ENCODE measurements around the gene TSEN2. TPM values are rescaled to one million over a fixed set of nuclear protein-coding genes. Genes with fewer than 3 reads are reported as not detected.
A peak's percentile ranks its signal among the peaks of the same experiment; 100 is the strongest.

The TSEN2 gene
- total and polyA plus RNA-seq, 2 of the 13 experiments (the other 11 are each of a cell fraction or from before 2014, with no cell fraction given), result 11.0 to 17.3 TPM

- no peak for TF ChIP-seq ZNF367 (CRISPR knock-in tag; IDR thresholded peaks at IDR 0.05; ENCODE audit: borderline replicate concordance)
- no peak; the same call in 1 of the 2 replicates for TF ChIP-seq RFXAP (CRISPR knock-in tag; IDR thresholded peaks at IDR 0.05; ENCODE audit: borderline replicate concordance)
- TF ChIP-seq ZBTB3 (CRISPR knock-in tag; IDR thresholded peaks at IDR 0.05; ENCODE audit: borderline replicate concordance, low read depth), result no peak
- no peak for TF ChIP-seq TEF (CRISPR knock-in tag; IDR thresholded peaks at IDR 0.05)
- no peak for TF ChIP-seq NFYB (CRISPR knock-in tag; IDR thresholded peaks at IDR 0.05)
- TF ChIP-seq KLF15 (CRISPR knock-in tag; IDR thresholded peaks at IDR 0.05; ENCODE audit: borderline replicate concordance), result no peak
- TF ChIP-seq POGK (CRISPR knock-in tag; conservative IDR thresholded peaks at IDR 0.05), result 0 out of 2 replicates have a peak, but pooled peaks have one; percentile 44
- TF ChIP-seq ZNF331 (CRISPR knock-in tag; IDR thresholded peaks at IDR 0.05), result no peak
- TF ChIP-seq MLLT10 (CRISPR knock-in tag; IDR thresholded peaks at IDR 0.05), result no peak
- no peak for TF ChIP-seq TFDP1 (CRISPR knock-in tag; IDR thresholded peaks at IDR 0.05; ENCODE audit: borderline replicate concordance)
- TF ChIP-seq SNAPC5 (CRISPR knock-in tag; IDR thresholded peaks at IDR 0.05; ENCODE audit: borderline replicate concordance), result no peak
- TF ChIP-seq ZNF850 (CRISPR knock-in tag; conservative IDR thresholded peaks at IDR 0.05), result no peak
- 0 out of 2 replicates have a peak, but pooled peaks have one; percentile 14 for TF ChIP-seq ZFP37 (CRISPR knock-in tag; IDR thresholded peaks at IDR 0.05; ENCODE audit: borderline replicate concordance)
- TF ChIP-seq MAX (IDR thresholded peaks at IDR 0.05), result peak; percentile 23; the same call in 1 of the 2 replicates
- TF ChIP-seq SAFB2 (CRISPR knock-in tag; IDR thresholded peaks at IDR 0.05; ENCODE audit: borderline replicate concordance, low read depth), result no peak
- TF ChIP-seq ZNF280B (CRISPR knock-in tag; IDR thresholded peaks at IDR 0.05; ENCODE audit: borderline replicate concordance), result no peak
- no peak for TF ChIP-seq ZNF724P (CRISPR knock-in tag; IDR thresholded peaks at IDR 0.05; ENCODE audit: borderline replicate concordance)
- TF ChIP-seq KDM6A (CRISPR knock-in tag; IDR thresholded peaks at IDR 0.05; ENCODE audit: low read depth), result peak; percentile 90
- TF ChIP-seq MZF1 (CRISPR knock-in tag; IDR thresholded peaks at IDR 0.05; ENCODE audit: borderline replicate concordance), result no peak
- TF ChIP-seq ZBTB44 (CRISPR knock-in tag; IDR thresholded peaks at IDR 0.05), result 0 out of 2 replicates have a peak, but pooled peaks have one; percentile 7
Measured at GRCh38 chr3:12444582-12445471, 39.5 kb upstream of the TSEN2 start (continued).
